Cardiac muscle cell (in vitro differentiated cells and primary cell): ENCODE data around the gene YPEL2. TPM values are rescaled to one million over a fixed set of nuclear protein-coding genes. Genes with fewer than 3 reads are reported as not detected.

Experiments used
- DNase-seq, 2 donors: peaks; one replicate each; pipeline versions ENCODE4 v3.0.0 to v3.0.0-alpha.2; 2010 to 2017; ENCODE audit warnings: low read depth in 1 of 2, low spot score in 1 of 2
- H3K27ac ChIP-seq: fragments of 200-600 bp; sonication (generic); 2 replicates; pipeline ENCODE4 v1.5.1; 2016
- H3K27me3 ChIP-seq: fragments of 200-600 bp; sonication (generic); 2 replicates; pipeline ENCODE4 v1.6.0; 2016; ENCODE audit warnings: control low read depth
- H3K36me3 ChIP-seq: fragments of 200-600 bp; sonication (generic); 2 replicates; pipeline ENCODE4 v1.5.1; 2016; ENCODE audit warnings: control low read depth
- H3K4me1 ChIP-seq: fragments of 200-600 bp; sonication (generic); 2 replicates; pipeline ENCODE4 v1.8.1; 2017; ENCODE audit warnings: low read depth, mild to moderate bottlenecking, mixed run types
- H3K4me3 ChIP-seq: fragments of 200-600 bp; sonication (generic); 2 replicates; pipeline ENCODE4 v1.5.1; 2016; ENCODE audit warnings: mild to moderate bottlenecking
- H3K9me3 ChIP-seq: fragments of 200-600 bp; sonication (generic); 2 replicates; pipeline ENCODE4 v1.5.1; 2017; ENCODE audit warnings: low read depth, mild to moderate bottlenecking, control low read depth
- polyA plus RNA-seq: library from polyadenylated mRNA; unstranded; fragments of >200 nt; fragmentation: Nextera tagmentation; extraction: Ambion mirVana; gene quantifications from 2 replicates; pipeline ENCODE4 v1.2.1, GENCODE V29; 2016
- total RNA-seq: library from RNA; depleted of rRNA; stranded (reverse); fragments of >200 nt; gene quantifications from 2 replicates; pipeline ENCODE4 v1.2.3, GENCODE V29; 2016
- TF ChIP-seq, protein P1 (sequence below): IDR thresholded peaks from 2 replicates; pipeline ENCODE4 v1.5.1; 2012; ENCODE audit warnings: low read depth, mild to moderate bottlenecking, low read length

The YPEL2 gene
- total and polyA plus RNA-seq, 2 experiments from 2014 or later: 79.3 to 80.7 TPM

DNA sequence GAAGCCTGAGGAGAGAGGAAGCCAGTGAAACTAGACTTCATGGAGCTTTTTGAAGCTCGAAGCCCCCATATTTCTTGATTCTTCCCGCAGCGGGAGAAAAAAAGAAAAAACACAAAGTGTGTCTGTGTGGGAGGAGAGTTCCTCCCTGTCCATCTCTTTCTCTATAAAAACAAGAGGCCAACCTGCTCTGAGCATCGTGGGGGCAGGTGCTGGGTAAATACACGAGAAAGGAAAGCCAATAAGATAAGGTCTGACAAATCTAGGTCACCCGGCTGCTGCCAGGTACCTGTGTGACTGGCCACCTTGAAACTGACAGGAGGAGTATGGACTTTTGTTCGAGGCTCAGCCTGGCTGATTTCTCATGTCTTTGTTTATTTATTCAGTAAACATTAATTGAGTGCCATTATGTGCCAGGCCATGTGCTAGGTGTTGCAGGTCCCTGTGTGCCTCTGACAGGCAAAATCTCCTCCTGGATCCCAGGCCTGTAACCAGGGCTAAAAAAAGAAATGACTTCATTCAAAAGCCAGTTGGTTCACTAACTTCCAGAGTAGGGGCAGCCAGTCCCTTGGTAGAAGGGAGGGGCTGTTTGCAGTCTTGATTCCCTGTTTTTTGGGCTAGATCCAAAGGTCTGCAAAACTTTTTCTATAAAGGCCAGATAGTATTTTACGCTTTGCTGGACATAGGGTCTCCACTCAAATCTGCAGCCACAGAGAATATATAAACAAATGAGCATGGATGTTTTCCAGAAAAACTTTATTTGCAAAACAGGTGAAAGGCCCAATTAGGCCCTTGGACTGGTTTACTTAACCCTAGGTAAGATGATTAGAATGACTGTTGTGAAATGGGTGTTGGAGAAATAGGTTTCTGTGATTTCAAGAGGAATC is 35.6 kb downstream of the YPEL2 start:
- H3K27me3 ChIP-seq: no peaks in the 10 kb centered on the region
- H3K9me3 ChIP-seq: no peaks in the 10 kb centered on the region
- H3K36me3 ChIP-seq: no peaks in the 10 kb centered on the region
- H3K27ac ChIP-seq: peak overlapping the region; percentile 97
- H3K4me1 ChIP-seq: peaks cover 96% of the 10 kb centered on the region
- TF ChIP-seq, protein P1, sequence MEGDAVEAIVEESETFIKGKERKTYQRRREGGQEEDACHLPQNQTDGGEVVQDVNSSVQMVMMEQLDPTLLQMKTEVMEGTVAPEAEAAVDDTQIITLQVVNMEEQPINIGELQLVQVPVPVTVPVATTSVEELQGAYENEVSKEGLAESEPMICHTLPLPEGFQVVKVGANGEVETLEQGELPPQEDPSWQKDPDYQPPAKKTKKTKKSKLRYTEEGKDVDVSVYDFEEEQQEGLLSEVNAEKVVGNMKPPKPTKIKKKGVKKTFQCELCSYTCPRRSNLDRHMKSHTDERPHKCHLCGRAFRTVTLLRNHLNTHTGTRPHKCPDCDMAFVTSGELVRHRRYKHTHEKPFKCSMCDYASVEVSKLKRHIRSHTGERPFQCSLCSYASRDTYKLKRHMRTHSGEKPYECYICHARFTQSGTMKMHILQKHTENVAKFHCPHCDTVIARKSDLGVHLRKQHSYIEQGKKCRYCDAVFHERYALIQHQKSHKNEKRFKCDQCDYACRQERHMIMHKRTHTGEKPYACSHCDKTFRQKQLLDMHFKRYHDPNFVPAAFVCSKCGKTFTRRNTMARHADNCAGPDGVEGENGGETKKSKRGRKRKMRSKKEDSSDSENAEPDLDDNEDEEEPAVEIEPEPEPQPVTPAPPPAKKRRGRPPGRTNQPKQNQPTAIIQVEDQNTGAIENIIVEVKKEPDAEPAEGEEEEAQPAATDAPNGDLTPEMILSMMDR: no peak
- peak in 1 of 2 donors; percentile 83 for DNase-seq
- peak overlapping the region; percentile 3 for H3K4me3 ChIP-seq

DNA sequence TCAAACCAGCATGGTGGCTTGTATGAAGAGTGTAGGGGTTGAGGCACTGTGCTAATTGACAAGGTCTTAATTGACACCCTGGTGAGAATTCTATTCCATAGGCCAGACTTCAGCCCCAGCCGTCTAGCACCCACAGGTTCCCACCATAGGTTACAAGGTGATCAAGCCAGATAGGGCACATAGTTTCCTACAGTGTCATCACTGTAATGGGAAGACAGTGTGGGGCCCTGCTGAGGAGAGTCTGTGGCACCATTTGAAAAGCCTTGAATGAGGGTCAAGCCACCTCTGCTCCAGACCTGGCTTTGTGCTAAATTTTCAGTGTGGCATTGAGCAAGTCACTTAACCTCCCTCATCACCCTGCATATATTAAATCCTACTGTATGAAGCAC is 36.2 kb downstream of the YPEL2 start:
- DNase-seq: no peak
- no peaks in the 10 kb centered on the region for H3K9me3 ChIP-seq
- H3K4me3 ChIP-seq: no peak overlapping the region
- H3K4me1 ChIP-seq: peaks cover 96% of the 10 kb centered on the region
- H3K27me3 ChIP-seq: no peaks in the 10 kb centered on the region
- TF ChIP-seq, protein P1: no peak
- H3K36me3 ChIP-seq: no peaks in the 10 kb centered on the region
- H3K27ac ChIP-seq: peak overlapping the region; percentile 97

DNA sequence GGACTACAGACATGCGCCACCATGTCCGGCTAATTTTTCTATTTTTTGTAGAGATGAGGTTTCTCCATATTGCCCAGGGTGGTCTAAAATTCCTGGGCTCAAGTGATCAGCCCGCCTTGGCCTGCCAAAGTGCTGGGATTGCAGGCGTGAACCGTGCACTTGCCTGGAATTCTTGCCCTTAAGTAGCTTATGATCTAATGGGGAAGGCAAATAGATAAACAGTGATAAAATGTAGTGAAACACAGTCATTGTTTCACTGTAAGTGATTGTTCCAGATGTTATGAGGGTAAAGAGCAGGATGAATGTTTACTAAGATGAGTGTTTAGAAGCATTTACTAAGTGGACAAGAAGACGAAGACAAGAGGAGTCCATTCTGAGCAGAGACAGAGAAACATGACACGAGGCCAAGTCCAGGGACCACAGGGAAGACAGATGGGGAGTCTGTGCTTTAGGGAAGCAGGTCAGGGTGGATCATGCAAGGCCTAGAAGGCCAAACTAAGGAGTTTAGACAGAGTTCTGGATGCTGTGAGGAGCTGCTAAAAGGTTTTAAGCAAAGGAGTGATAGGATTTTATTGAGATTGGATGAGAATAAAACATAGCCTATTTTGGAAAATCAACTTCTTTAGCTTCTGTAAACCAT is 36.9 kb downstream of the YPEL2 start:
- Histone ChIP-seq H3K27ac (peak overlapping the region; percentile 97), H3K36me3 (no peaks in the 10 kb centered on the region), H3K9me3 (no peaks in the 10 kb centered on the region), H3K4me3 (no peak overlapping the region), H3K4me1 (peaks cover 99% of the 10 kb centered on the region), H3K27me3 (no peaks in the 10 kb centered on the region)
- TF ChIP-seq, protein P1: no peak
- no peak for DNase-seq

DNA sequence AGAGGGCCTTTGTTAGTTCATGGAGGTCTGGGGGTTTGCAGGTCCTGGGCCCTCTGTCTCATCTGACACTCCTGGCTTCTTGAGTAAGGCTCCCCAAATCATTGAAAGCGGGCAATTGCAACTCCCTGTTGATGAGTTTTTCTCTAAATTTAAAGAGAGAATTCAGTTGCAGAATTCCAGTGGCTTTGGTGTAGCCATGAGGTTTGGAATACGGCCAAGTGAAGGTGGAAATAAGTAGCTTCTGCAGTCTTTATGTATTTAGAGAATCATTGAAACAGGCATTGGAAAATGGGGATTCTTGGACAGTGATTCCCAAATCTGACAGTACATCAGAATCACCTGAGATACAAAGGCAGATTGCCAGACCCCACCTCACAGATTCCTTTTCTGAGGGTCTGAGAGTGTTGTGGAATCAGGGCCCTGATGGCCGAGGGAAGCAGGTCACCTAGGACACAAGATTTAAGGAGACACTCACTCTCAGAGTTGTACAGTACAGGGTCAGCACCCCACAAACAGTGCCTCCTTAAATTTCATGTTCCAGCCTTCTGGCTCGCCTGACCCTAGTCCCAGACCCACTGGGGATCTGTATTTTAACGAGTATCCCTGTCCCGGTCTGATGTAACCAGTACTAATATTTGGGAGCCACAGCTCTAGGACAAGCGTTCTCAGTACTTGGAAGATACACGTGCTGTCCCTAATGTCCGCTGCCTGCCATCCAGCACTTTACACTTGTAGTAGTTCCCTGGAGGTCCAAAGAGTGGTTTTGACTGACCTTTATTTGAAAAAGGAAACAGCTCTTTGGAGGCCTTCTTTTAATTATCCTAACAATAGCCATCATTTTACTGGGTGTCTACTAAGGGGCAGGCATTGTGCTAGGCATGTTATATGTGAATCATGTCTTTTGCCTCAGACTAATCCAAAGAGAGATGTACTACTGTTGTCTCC is 37.8 kb downstream of the YPEL2 start:
- no peaks in the 10 kb centered on the region for H3K36me3 ChIP-seq
- no peak overlapping the region for H3K4me3 ChIP-seq
- H3K4me1 ChIP-seq: peaks cover 100% of the 10 kb centered on the region
- no peaks in the 10 kb centered on the region for H3K9me3 ChIP-seq
- H3K27ac ChIP-seq: peak overlapping the region; percentile 97
- H3K27me3 ChIP-seq: no peaks in the 10 kb centered on the region
- TF ChIP-seq, protein P1: no peak
- DNase-seq: peak in 1 of 2 donors; percentile 54
